ENCODE data around the gene PSORS1C2. TPM values are rescaled to one million over a fixed set of nuclear protein-coding genes. Genes with fewer than 3 reads are reported as not detected.

The PSORS1C2 gene
- total RNA-seq, 2 donors from 2014 or later, result not detected

DNA sequence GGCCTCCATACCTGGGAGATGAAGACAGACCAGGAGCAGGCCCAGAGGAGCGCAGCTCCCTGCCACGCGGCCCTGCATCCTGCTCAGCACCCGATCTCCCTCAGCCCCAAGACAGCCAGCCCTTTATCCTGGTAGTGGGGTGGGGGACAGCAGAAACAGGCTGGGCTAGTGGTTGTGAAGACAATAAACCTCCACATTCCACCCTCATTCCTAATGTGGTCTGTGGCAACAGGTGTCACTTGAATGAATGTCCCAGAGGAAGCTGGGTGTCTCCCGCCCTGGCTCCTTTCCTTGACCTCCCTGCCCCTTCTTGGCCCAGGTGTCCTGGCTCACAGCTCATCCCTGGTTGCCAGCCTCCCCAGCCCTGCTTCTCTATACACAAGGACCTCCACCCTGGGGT lies 26.4 kb downstream of the PSORS1C2 start, which contains the start of gene C6orf15:
Gene C6orf15 (minus strand): TSS at position 98 of the 400 bp plus-strand sequence. CDS start 20 bp downstream, at position 78.
- H3K9me3 ChIP-seq, result no peaks in the 10 kb centered on the region
- TF ChIP-seq, protein P1, sequence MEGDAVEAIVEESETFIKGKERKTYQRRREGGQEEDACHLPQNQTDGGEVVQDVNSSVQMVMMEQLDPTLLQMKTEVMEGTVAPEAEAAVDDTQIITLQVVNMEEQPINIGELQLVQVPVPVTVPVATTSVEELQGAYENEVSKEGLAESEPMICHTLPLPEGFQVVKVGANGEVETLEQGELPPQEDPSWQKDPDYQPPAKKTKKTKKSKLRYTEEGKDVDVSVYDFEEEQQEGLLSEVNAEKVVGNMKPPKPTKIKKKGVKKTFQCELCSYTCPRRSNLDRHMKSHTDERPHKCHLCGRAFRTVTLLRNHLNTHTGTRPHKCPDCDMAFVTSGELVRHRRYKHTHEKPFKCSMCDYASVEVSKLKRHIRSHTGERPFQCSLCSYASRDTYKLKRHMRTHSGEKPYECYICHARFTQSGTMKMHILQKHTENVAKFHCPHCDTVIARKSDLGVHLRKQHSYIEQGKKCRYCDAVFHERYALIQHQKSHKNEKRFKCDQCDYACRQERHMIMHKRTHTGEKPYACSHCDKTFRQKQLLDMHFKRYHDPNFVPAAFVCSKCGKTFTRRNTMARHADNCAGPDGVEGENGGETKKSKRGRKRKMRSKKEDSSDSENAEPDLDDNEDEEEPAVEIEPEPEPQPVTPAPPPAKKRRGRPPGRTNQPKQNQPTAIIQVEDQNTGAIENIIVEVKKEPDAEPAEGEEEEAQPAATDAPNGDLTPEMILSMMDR (IDR thresholded peaks at IDR 0.05), result no peak
- H3K4me1 ChIP-seq, result peaks cover 5% of the 10 kb centered on the region
- H3K4me3 ChIP-seq, result no peak within 1 kb of the TSS
- H3K27ac ChIP-seq, result no peak within 1 kb of the TSS
- no peaks in the 10 kb centered on the region for H3K36me3 ChIP-seq
- no peak within 1 kb of the TSS for H3K9ac ChIP-seq (ENCODE audit: low read depth in 2 of 2, low read length in 2 of 2)
- intact Hi-C loops (cut with DNase I), result no loop called here
- H3K27me3 ChIP-seq, result no peaks in the 10 kb centered on the region
- DNase-seq, result no peak

DNA sequence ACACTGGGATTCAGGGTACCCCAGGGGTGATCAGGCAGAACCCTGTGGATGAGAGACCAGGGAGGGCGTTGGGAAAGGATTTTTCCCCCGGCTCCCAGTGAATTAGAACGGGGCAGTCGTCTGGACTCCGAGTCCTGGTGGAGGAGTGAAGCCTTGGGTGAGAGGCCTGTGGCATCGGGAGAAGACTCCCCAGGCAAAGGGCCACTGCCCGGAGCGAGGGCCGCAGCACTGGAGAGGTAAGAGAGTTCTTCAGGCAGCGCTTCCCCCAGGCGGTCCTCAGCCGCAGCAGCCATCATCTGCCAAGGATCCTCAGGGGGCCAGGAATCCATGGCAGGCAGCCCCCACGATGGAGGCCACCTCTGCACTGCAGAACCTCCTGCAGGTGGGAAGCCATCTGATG lies 27.2 kb downstream of the PSORS1C2 start:
- no peaks in the 10 kb centered on the region for H3K27me3 ChIP-seq
- H3K9ac ChIP-seq (ENCODE audit: low read depth in 2 of 2, low read length in 2 of 2), result no peak overlapping the region
- H3K36me3 ChIP-seq, result no peaks in the 10 kb centered on the region
- TF ChIP-seq, protein P1 (IDR thresholded peaks at IDR 0.05), result no peak
- no peak for DNase-seq
- H3K27ac ChIP-seq, result no peak overlapping the region
- no peaks in the 10 kb centered on the region for H3K9me3 ChIP-seq
- no peak overlapping the region for H3K4me3 ChIP-seq
- peaks cover 5% of the 10 kb centered on the region for H3K4me1 ChIP-seq
- intact Hi-C loops (cut with DNase I), result no loop called here

DNA sequence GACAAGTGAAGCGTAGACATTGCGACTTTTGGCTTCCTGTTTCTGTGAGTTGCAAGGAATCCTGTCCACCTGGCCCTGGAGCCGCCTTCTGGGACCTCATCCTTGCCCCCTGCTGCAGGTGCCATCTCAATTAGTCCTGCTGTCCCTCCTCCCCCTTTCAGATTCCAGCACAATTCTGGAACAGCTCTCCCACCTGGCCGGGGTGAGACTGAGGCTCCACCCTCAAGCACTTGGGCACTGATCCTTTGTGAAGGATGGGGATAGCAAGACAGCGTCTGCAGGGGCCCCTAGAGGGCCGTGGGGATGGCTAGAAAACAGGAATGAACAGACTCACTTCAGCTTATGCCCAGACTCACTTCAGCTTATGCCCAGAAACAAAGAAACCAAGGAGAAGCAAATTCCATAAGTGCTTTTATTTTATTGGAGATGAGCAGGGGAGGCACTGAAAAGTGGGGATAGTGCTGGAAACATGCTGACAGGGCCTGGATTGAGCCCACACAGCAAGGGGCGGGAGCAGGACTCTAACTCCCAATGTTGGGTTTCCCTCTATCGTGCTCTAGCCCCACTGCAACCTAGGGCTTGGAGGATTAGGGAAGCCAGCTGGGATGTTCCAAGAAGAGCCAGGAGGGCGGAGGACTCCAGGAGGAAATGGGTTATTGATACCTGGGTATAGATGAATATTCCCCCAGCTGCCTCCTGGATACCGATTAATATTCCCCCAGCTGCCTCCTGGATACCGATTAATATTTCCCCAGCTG lies 27.9 kb downstream of the PSORS1C2 start:
- no peak for DNase-seq
- no peak overlapping the region for H3K27ac ChIP-seq
- TF ChIP-seq, protein P1 (IDR thresholded peaks at IDR 0.05), result no peak
- H3K9ac ChIP-seq (ENCODE audit: low read depth in 2 of 2, low read length in 2 of 2), result no peak overlapping the region
- intact Hi-C loops (cut with DNase I), result no loop called here
- H3K36me3 ChIP-seq, result no peaks in the 10 kb centered on the region
- no peaks in the 10 kb centered on the region for H3K27me3 ChIP-seq
- peaks cover 5% of the 10 kb centered on the region for H3K4me1 ChIP-seq
- H3K4me3 ChIP-seq, result no peak overlapping the region
- no peaks in the 10 kb centered on the region for H3K9me3 ChIP-seq

DNA sequence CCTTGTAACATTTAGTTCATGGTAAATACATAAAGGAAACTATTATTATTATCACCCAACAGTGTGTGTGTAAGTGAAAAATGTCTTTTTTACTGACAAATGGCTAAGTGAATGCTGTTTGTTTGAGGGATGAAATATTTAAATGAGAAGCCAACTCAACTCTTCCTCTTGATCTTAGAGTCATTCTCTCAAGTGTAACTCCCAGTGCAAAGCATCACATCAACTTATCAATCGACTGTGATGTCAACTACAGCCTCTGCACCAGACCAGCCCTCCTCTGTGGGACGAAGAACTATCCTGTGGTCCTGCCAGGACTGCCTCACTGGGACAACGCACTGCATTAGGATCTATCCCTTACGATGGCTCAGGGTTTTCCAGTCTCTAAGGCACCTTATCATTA lies 31.8 kb downstream of the PSORS1C2 start:
- Histone ChIP-seq H3K9me3 (no peaks in the 10 kb centered on the region), H3K27ac (no peak overlapping the region), H3K9ac (ENCODE audit: low read depth in 2 of 2, low read length in 2 of 2) (no peak overlapping the region), H3K4me1 (no peaks in the 10 kb centered on the region), H3K27me3 (no peaks in the 10 kb centered on the region), H3K36me3 (no peaks in the 10 kb centered on the region), H3K4me3 (no peak overlapping the region)
- intact Hi-C loops (cut with DNase I), result no loop called here
- TF ChIP-seq, protein P1 (IDR thresholded peaks at IDR 0.05), result no peak
- no peak for DNase-seq

DNA sequence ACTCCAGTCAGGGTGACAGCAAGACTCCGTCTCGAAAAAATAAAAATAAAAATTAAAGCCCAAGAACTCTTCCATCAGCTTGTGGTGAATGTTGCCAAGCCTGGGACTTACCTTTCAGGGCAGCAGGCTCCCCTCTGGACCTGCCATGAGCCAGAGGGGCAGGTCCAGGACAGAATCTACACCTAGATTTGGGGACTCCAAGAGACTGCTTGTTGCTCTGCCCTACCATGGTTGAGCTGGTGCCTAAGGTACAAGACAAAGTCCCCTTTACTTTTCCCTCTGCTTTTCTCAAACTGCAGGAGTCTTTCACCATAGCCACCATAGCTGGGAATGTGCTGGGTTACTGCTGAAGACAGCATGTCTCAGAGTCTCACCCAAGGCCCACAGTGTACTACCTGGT lies 35.7 kb downstream of the PSORS1C2 start:
- no peaks in the 10 kb centered on the region for H3K27me3 ChIP-seq
- TF ChIP-seq, protein P1 (IDR thresholded peaks at IDR 0.05), result no peak
- intact Hi-C loops (cut with DNase I), result no loop called here
- H3K36me3 ChIP-seq, result no peaks in the 10 kb centered on the region
- no peak overlapping the region for H3K9ac ChIP-seq (ENCODE audit: low read depth in 2 of 2, low read length in 2 of 2)
- H3K4me1 ChIP-seq, result no peaks in the 10 kb centered on the region
- no peak overlapping the region for H3K27ac ChIP-seq
- H3K9me3 ChIP-seq, result no peaks in the 10 kb centered on the region
- no peak overlapping the region for H3K4me3 ChIP-seq
- no peak for DNase-seq

Data from colonic mucosa (tissue), 4 donors.